ENCODE results near the gene GALNT18.

DNA sequence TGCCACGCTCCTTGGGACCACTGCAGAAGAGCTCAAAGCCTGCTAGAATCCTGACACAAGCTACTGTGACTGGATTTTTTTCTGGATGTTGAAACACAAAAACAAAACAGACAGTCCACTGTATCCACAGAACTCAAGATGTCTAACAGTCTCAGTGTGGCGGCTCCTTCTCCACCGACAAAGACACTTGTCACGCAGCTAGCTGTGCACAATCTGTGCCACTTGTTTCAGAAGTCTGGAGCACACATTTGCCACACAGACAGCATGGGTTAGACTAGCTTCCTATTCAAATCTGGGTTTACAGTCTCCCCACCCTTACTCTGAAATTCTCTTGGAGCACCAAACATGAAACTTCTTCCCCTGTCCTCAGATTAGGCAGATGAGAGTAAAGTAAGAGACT lies 99.2 kb downstream of the GALNT18 start:
- TF ChIP-seq CTCF (conservative IDR thresholded peaks at IDR 0.05) (no peak), ZFX (IDR thresholded peaks at IDR 0.05) (no peak)
